WTC11 (cell line): Measurements from ENCODE around the gene RRAS. TPM values are rescaled to one million over a fixed set of nuclear protein-coding genes. Genes with fewer than 3 reads are reported as not detected.

Experiments
- ATAC-seq: fragments of 200-7000 bp; cut with Tn5 transposase; 2 replicates; pipeline ENCODE4 v1.10.0; 2021; ENCODE audit warnings: mild to moderate bottlenecking, moderate library complexity
- CTCF ChIA-PET: fragments of 300-600 bp; sonication (Branson Sonifier 250); formaldehyde crosslinking; loops from one replicate; lab custom pipeline; 2021; ENCODE audit warnings: antibody characterized with exemption; lab: Charles Lee
- POLR2A ChIA-PET: fragments of 350-600 bp; sonication (Branson Sonifier 250); formaldehyde crosslinking; loops from one replicate; lab custom pipeline; 2021; ENCODE audit warnings: antibody characterized with exemption; lab: Charles Lee
- DNase-seq: peaks from one replicate; pipeline ENCODE4 v3.0.0; 2021; ENCODE audit warnings: low spot score
- H3K27ac Mint-ChIP-seq: 2 replicates; pipeline ENCODE4 v1.8.0; 2021; ENCODE audit warnings: mixed read lengths
- H3K27me3 Mint-ChIP-seq: 2 replicates; pipeline ENCODE4 v1.8.0; 2021; ENCODE audit warnings: low read depth, mild to moderate bottlenecking, moderate library complexity, mixed read lengths
- H3K36me3 Mint-ChIP-seq: 2 replicates; pipeline ENCODE4 v1.8.0; 2021; ENCODE audit warnings: mixed read lengths
- H3K4me1 Mint-ChIP-seq: 2 replicates; pipeline ENCODE4 v1.8.0; 2022; ENCODE audit warnings: mixed read lengths
- H3K4me3 Mint-ChIP-seq: 2 replicates; pipeline ENCODE4 v1.8.0; 2021; ENCODE audit warnings: mild to moderate bottlenecking, moderate library complexity, mixed read lengths
- H3K9me3 Mint-ChIP-seq: 2 replicates; pipeline ENCODE4 v1.8.0; 2021; ENCODE audit warnings: mixed read lengths
- E2F1 ChIP-seq: sonication (generic); formaldehyde crosslinking; IDR thresholded peaks from 2 replicates; pipeline ENCODE4 v1.8.0; 2022; ENCODE audit warnings: mild to moderate bottlenecking, missing genetic modification reagents
- ESRRA ChIP-seq: sonication (generic); formaldehyde crosslinking; IDR thresholded peaks from 2 replicates; pipeline ENCODE4 v1.8.1; 2022; ENCODE audit warnings: mild to moderate bottlenecking, missing genetic modification reagents, borderline replicate concordance
- ETV6 ChIP-seq: sonication (generic); formaldehyde crosslinking; IDR thresholded peaks from 2 replicates; pipeline ENCODE4 v1.8.1; 2022; ENCODE audit warnings: mild to moderate bottlenecking, missing genetic modification reagents
- FOXP1 ChIP-seq: sonication (generic); formaldehyde crosslinking; IDR thresholded peaks from 2 replicates; pipeline ENCODE4 v1.8.0; 2022; ENCODE audit warnings: missing genetic modification reagents, mild to moderate bottlenecking, moderate library complexity, borderline replicate concordance
- IRF1 ChIP-seq: sonication (generic); formaldehyde crosslinking; IDR thresholded peaks from 2 replicates; pipeline ENCODE4 v1.8.0; 2023; ENCODE audit warnings: missing genetic modification reagents
- KAT7 ChIP-seq: sonication (generic); formaldehyde crosslinking; IDR thresholded peaks from 2 replicates; pipeline ENCODE4 v1.8.1; 2023; ENCODE audit warnings: missing genetic modification reagents, mild to moderate bottlenecking, borderline replicate concordance
- NFE2L1 ChIP-seq: sonication (generic); formaldehyde crosslinking; IDR thresholded peaks from 2 replicates; pipeline ENCODE4 v1.8.1; 2023; ENCODE audit warnings: missing genetic modification reagents
- NR2C2 ChIP-seq: sonication (generic); formaldehyde crosslinking; IDR thresholded peaks from 2 replicates; pipeline ENCODE4 v1.8.0; 2022; ENCODE audit warnings: mild to moderate bottlenecking, missing genetic modification reagents
- SOX15 ChIP-seq: fragments of 250-450 bp; sonication (Bioruptor Pico); IDR thresholded peaks from 2 replicates; pipeline ENCODE4 v1.9.0; 2021; ENCODE audit warnings: mild to moderate bottlenecking
- TP53 ChIP-seq: sonication (generic); formaldehyde crosslinking; IDR thresholded peaks from 2 replicates; pipeline ENCODE4 v1.8.1; 2023; ENCODE audit warnings: mild to moderate bottlenecking, missing genetic modification reagents
- ZNF232 ChIP-seq: sonication (generic); formaldehyde crosslinking; IDR thresholded peaks from 2 replicates; pipeline ENCODE4 v1.8.0; 2022; ENCODE audit warnings: mild to moderate bottlenecking, missing genetic modification reagents
- ZNF263 ChIP-seq: sonication (generic); formaldehyde crosslinking; IDR thresholded peaks from 2 replicates; pipeline ENCODE4 v1.8.1; 2022; ENCODE audit warnings: low read depth, mild to moderate bottlenecking, moderate library complexity, missing genetic modification reagents
- total RNA-seq: library from RNA; stranded (reverse); gene quantifications from 3 replicates; pipeline ENCODE4 v1.2.3, GENCODE V29; 2021
- TF ChIP-seq, protein P1 (sequence below): fragments of 250-450 bp; sonication (Bioruptor Pico); IDR thresholded peaks from 2 replicates; pipeline ENCODE4 v1.9.0; 2021; ENCODE audit warnings: mild to moderate bottlenecking
- TF ChIP-seq, protein P2 (sequence below): sonication (generic); formaldehyde crosslinking; IDR thresholded peaks from 2 replicates; pipeline ENCODE4 v1.8.1; 2022; ENCODE audit warnings: low read depth, mild to moderate bottlenecking, moderate library complexity, missing genetic modification reagents, borderline replicate concordance

RRAS gene
- total RNA-seq, 1 experiment from 2014 or later: 11.4 TPM

GRCh38 chr19:49637821-49638738 lies 1.9 kb downstream of the RRAS start:
- TF ChIP-seq NFE2L1 (no peak), E2F1 (CRISPR knock-in tag) (no peak), ZNF263 (CRISPR knock-in tag) (peak; percentile 80), ZNF232 (CRISPR knock-in tag) (no peak), KAT7 (CRISPR knock-in tag) (no peak)
- H3K9me3 Mint-ChIP-seq: no peaks in the 10 kb centered on the region
- peak; percentile 67 for DNase-seq
- ChIA-PET CTCF (interaction anchor here (0.6 to 1.4 kb wide), 6 partner anchors 27 to 131 kb away, joined by 3 to 5 read pairs (median 4); no protein-coding TSS in a partner anchor), POLR2A (interaction anchor here (0.6 to 1.4 kb wide), 3 partner anchors 37 to 45 kb away, joined by 3 to 5 read pairs (median 3); partner anchors contain the start of gene PRMT1)
- peaks cover 36% of the 10 kb centered on the region for H3K27me3 Mint-ChIP-seq
- no peak overlapping the region for H3K27ac Mint-ChIP-seq
- H3K36me3 Mint-ChIP-seq: no peaks in the 10 kb centered on the region
- no peak for ATAC-seq
- H3K4me3 Mint-ChIP-seq: peak overlapping the region; percentile 75
- peaks cover 50% of the 10 kb centered on the region for H3K4me1 Mint-ChIP-seq

DNA sequence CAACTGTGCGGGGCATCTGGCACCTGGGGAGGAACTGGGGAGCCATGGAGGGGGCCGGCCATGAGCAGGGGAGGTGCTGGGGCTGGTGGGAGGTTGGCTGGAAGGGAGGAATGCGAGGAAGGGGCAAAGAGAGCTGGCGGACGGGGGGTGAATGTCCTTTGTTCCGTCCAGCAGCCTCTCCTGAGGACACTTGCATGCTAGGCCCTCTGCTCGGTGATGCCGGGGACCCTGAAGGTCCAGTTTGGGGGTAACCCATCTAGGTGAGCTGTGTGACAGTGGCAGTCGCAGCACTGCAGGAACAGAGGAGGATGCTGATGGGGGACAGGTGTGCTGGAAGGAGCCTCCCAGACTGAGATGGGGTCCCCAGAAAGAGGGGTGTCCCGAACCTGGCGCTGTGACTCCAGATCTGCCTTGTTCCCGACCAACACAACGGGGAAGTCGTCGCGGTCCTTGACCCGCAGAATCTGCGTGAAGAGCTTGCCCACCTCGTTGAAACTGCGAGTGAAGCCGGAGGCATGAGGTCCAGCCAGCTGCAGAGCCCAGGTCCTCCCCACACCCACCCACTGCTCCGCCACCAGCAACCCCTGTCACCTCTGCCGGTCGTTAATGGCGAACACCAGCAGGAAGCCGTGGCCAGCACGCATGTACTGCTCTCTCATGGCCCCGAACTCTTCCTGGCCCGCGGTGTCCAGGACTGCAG lies 3.6 kb downstream of the RRAS start:
- Mint-ChIP-seq H3K27me3 (peaks cover 36% of the 10 kb centered on the region), H3K27ac (no peak overlapping the region), H3K4me1 (peaks cover 40% of the 10 kb centered on the region), H3K36me3 (no peaks in the 10 kb centered on the region), H3K9me3 (no peaks in the 10 kb centered on the region), H3K4me3 (no peak overlapping the region)
- no peak for DNase-seq
- TF ChIP-seq, protein P1, sequence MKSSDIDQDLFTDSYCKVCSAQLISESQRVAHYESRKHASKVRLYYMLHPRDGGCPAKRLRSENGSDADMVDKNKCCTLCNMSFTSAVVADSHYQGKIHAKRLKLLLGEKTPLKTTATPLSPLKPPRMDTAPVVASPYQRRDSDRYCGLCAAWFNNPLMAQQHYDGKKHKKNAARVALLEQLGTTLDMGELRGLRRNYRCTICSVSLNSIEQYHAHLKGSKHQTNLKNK (CRISPR knock-in tag): no peak
- TF ChIP-seq NR2C2: no peak
- no peak for TF ChIP-seq IRF1 (CRISPR knock-in tag)
- TF ChIP-seq ESRRA (CRISPR knock-in tag): no peak
- CTCF ChIA-PET: interaction anchor here (1.4 kb wide), 1 partner anchor 54 kb away, joined by 3 read pairs; the partner anchor contains the start of gene CPT1C
- ATAC-seq: no peak
- POLR2A ChIA-PET: interaction anchor here (1.6 to 2.1 kb wide), 2 partner anchors 25 to 40 kb away, joined by 4 to 5 read pairs; no protein-coding TSS in a partner anchor

DNA sequence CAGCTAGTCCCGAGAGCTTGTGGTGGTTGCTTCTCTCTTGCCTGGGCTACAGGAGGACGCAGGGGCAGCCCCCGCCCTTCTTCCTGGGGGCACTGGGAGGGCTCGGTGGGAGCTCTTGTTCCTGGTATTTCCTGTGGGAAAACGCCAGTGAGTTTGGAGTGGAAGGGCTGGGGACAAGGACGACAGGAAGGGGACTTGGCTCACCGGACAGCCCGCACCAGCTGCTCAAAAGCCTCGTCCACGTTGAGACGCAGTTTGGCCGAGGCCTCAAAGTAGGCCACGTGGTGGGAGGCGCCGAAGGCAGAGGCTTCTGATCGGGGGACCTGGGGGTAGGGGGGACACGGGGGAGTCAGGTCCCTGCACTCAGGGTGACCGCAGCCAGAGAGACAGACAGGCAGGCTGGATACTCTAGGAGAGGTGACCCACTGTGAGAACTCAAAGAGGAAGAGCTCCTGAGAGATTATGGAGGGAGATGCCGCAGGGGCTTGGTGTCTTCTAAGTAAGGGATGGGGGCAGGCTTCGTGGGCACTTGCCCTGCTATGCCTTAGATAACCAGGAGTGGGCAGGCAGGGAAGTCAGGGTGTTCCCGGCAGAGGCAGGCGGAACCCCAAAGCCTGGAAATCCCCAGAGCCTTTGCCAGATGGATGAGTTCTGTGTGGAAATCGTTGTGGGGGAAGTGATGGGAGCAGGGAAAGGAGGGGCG lies 4.3 kb downstream of the RRAS start:
- ChIA-PET CTCF (interaction anchor here (0.6 to 1.4 kb wide), 5 partner anchors 37 to 82 kb away, joined by 3 to 4 read pairs (median 3); partner anchors contain the start of gene CPT1C), POLR2A (interaction anchor here (0.6 to 2.1 kb wide), 4 partner anchors 24 to 1412 kb away, joined by 4 to 6 read pairs (median 5); no protein-coding TSS in a partner anchor)
- Mint-ChIP-seq H3K9me3 (no peaks in the 10 kb centered on the region), H3K27me3 (peaks cover 36% of the 10 kb centered on the region), H3K4me1 (peaks cover 41% of the 10 kb centered on the region), H3K36me3 (no peaks in the 10 kb centered on the region), H3K4me3 (no peak overlapping the region), H3K27ac (peak overlapping the region; percentile 70; the same call in 1 of the 2 replicates)
- TF ChIP-seq, protein P2, sequence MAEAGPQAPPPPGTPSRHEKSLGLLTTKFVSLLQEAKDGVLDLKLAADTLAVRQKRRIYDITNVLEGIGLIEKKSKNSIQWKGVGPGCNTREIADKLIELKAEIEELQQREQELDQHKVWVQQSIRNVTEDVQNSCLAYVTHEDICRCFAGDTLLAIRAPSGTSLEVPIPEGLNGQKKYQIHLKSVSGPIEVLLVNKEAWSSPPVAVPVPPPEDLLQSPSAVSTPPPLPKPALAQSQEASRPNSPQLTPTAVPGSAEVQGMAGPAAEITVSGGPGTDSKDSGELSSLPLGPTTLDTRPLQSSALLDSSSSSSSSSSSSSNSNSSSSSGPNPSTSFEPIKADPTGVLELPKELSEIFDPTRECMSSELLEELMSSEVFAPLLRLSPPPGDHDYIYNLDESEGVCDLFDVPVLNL (CRISPR knock-in tag): no peak
- no peak for TF ChIP-seq FOXP1 (CRISPR knock-in tag)
- TF ChIP-seq ETV6: no peak
- TF ChIP-seq TP53 (CRISPR knock-in tag): no peak
- TF ChIP-seq SOX15 (CRISPR knock-in tag): no peak
- ATAC-seq: no peak
- no peak for DNase-seq
